ENCODE results near the gene FHIT. TPM values are rescaled to one million over a fixed set of nuclear protein-coding genes. Genes with fewer than 3 reads are reported as not detected.

Gene FHIT
- total RNA-seq, 1 experiment from 2014 or later = 3.9 TPM

- DNase-seq (ENCODE audit: low read depth, low spot score) = no peak
- in situ Hi-C loops (cut with HindIII; ENCODE audit: low pct_unique_long_range_greater_than_20kb, low sequenced_read_pairs) = no loop called here
These were observed 1240.5 kb downstream of the FHIT start for GRCh38 chr3:60010781-60011180.

GRCh38 chr3:60009931-60010478, 1241.2 kb downstream of the FHIT start:
- in situ Hi-C loops (cut with HindIII; ENCODE audit: low pct_unique_long_range_greater_than_20kb, low sequenced_read_pairs) = no loop called here
- DNase-seq (ENCODE audit: low read depth, low spot score) = no peak

GRCh38 chr3:60001369-60001768, 1249.9 kb downstream of the FHIT start:
- in situ Hi-C loops (cut with HindIII; ENCODE audit: low pct_unique_long_range_greater_than_20kb, low sequenced_read_pairs) = no loop called here
- DNase-seq (ENCODE audit: low read depth, low spot score) = no peak

- in situ Hi-C loops (cut with HindIII; ENCODE audit: low pct_unique_long_range_greater_than_20kb, low sequenced_read_pairs) = no loop called here
- no peak for DNase-seq (ENCODE audit: low read depth, low spot score)
These were observed 1250.7 kb downstream of the FHIT start for GRCh38 chr3:60000311-60001105.

- in situ Hi-C loops (cut with HindIII; ENCODE audit: low pct_unique_long_range_greater_than_20kb, low sequenced_read_pairs) = no loop called here
- DNase-seq (ENCODE audit: low read depth, low spot score) = no peak
These were observed 1253.2 kb downstream of the FHIT start for GRCh38 chr3:59998058-59998457.

- in situ Hi-C loops (cut with HindIII; ENCODE audit: low pct_unique_long_range_greater_than_20kb, low sequenced_read_pairs) = no loop called here
- no peak for DNase-seq (ENCODE audit: low read depth, low spot score)
These were observed 1253.7 kb downstream of the FHIT start for GRCh38 chr3:59997583-59997982.

- in situ Hi-C loops (cut with HindIII; ENCODE audit: low pct_unique_long_range_greater_than_20kb, low sequenced_read_pairs) = no loop called here
- no peak for DNase-seq (ENCODE audit: low read depth, low spot score)
These were observed 1255.2 kb downstream of the FHIT start for GRCh38 chr3:59996056-59996455.

GRCh38 chr3:59995563-59995962, 1255.7 kb downstream of the FHIT start:
- in situ Hi-C loops (cut with HindIII; ENCODE audit: low pct_unique_long_range_greater_than_20kb, low sequenced_read_pairs) = no loop called here
- DNase-seq (ENCODE audit: low read depth, low spot score) = no peak

GRCh38 chr3:59994732-59995304, 1256.4 kb downstream of the FHIT start:
- no peak for DNase-seq (ENCODE audit: low read depth, low spot score)
- in situ Hi-C loops (cut with HindIII; ENCODE audit: low pct_unique_long_range_greater_than_20kb, low sequenced_read_pairs) = no loop called here

GRCh38 chr3:59992578-59992977, 1258.7 kb downstream of the FHIT start:
- DNase-seq (ENCODE audit: low read depth, low spot score) = no peak
- in situ Hi-C loops (cut with HindIII; ENCODE audit: low pct_unique_long_range_greater_than_20kb, low sequenced_read_pairs) = no loop called here

- DNase-seq (ENCODE audit: low read depth, low spot score) = no peak
- in situ Hi-C loops (cut with HindIII; ENCODE audit: low pct_unique_long_range_greater_than_20kb, low sequenced_read_pairs) = no loop called here
These were observed 1260.3 kb downstream of the FHIT start for GRCh38 chr3:59990915-59991314.

- in situ Hi-C loops (cut with HindIII; ENCODE audit: low pct_unique_long_range_greater_than_20kb, low sequenced_read_pairs) = no loop called here
- no peak for DNase-seq (ENCODE audit: low read depth, low spot score)
These were observed 1268.7 kb downstream of the FHIT start for GRCh38 chr3:59982510-59982909.

- in situ Hi-C loops (cut with HindIII; ENCODE audit: low pct_unique_long_range_greater_than_20kb, low sequenced_read_pairs) = no loop called here
- no peak for DNase-seq (ENCODE audit: low read depth, low spot score)
These were observed 1269.9 kb downstream of the FHIT start for GRCh38 chr3:59981377-59981776.

GRCh38 chr3:59980576-59980975, 1270.7 kb downstream of the FHIT start:
- in situ Hi-C loops (cut with HindIII; ENCODE audit: low pct_unique_long_range_greater_than_20kb, low sequenced_read_pairs) = no loop called here
- peak; percentile 52 for DNase-seq (ENCODE audit: low read depth, low spot score)

GRCh38 chr3:59979542-59979941, 1271.7 kb downstream of the FHIT start:
- in situ Hi-C loops (cut with HindIII; ENCODE audit: low pct_unique_long_range_greater_than_20kb, low sequenced_read_pairs) = no loop called here
- DNase-seq (ENCODE audit: low read depth, low spot score) = no peak

GRCh38 chr3:59978979-59979378, 1272.3 kb downstream of the FHIT start:
- no peak for DNase-seq (ENCODE audit: low read depth, low spot score)
- in situ Hi-C loops (cut with HindIII; ENCODE audit: low pct_unique_long_range_greater_than_20kb, low sequenced_read_pairs) = no loop called here

- in situ Hi-C loops (cut with HindIII; ENCODE audit: low pct_unique_long_range_greater_than_20kb, low sequenced_read_pairs) = no loop called here
- no peak for DNase-seq (ENCODE audit: low read depth, low spot score)
These were observed 1280.5 kb downstream of the FHIT start for GRCh38 chr3:59970796-59971195.

- in situ Hi-C loops (cut with HindIII; ENCODE audit: low pct_unique_long_range_greater_than_20kb, low sequenced_read_pairs) = no loop called here
- DNase-seq (ENCODE audit: low read depth, low spot score) = no peak
These were observed 1280.9 kb downstream of the FHIT start for GRCh38 chr3:59970376-59970775.

GRCh38 chr3:59968513-59969045, 1282.7 kb downstream of the FHIT start:
- in situ Hi-C loops (cut with HindIII; ENCODE audit: low pct_unique_long_range_greater_than_20kb, low sequenced_read_pairs) = no loop called here
- no peak for DNase-seq (ENCODE audit: low read depth, low spot score)
